SK-N-SH treated with all-trans-retinoic acid at 6 μM for 48 hours (cell line): Measurements from ENCODE around the gene LMAN2.

Experiments used
- ATAC-seq: fragments of 200-7000 bp; cut with Tn5 transposase; 3 replicates; pipeline ENCODE4 v1.9.1; 2020; ENCODE audit warnings: mild to moderate bottlenecking, moderate library complexity
- ARNTL ChIP-seq: fragments of 450-650 bp; formaldehyde crosslinking; IDR thresholded peaks from 2 replicates; pipeline ENCODE4 v1.5.0; 2020; ENCODE audit warnings: low read depth, mild to moderate bottlenecking, moderate library complexity, borderline replicate concordance
- BACH2 ChIP-seq: fragments of 250-450 bp; sonication (Bioruptor Pico); IDR thresholded peaks from 2 replicates; pipeline ENCODE4 v1.9.0; 2021; ENCODE audit warnings: mild to moderate bottlenecking, borderline replicate concordance
- CSDC2 ChIP-seq: fragments of 250-450 bp; sonication (Bioruptor Pico); IDR thresholded peaks from 2 replicates; pipeline ENCODE4 v1.5.0; 2020; ENCODE audit warnings: mild to moderate bottlenecking, moderate library complexity
- CSRNP3 ChIP-seq: fragments of 250-450 bp; sonication (Bioruptor Pico); IDR thresholded peaks from 2 replicates; pipeline ENCODE4 v1.5.1; 2021; ENCODE audit warnings: mild to moderate bottlenecking, moderate library complexity
- ESRRG ChIP-seq: fragments of 250-450 bp; sonication (Bioruptor Pico); IDR thresholded peaks from 2 replicates; pipeline ENCODE4 v1.6.1; 2021; ENCODE audit warnings: mild to moderate bottlenecking
- GLIS3 ChIP-seq: fragments of 250-450 bp; sonication (Bioruptor Pico); IDR thresholded peaks from 2 replicates; pipeline ENCODE4 v1.5.0; 2020; ENCODE audit warnings: mild to moderate bottlenecking, moderate library complexity
- PATZ1 ChIP-seq: fragments of 250-450 bp; sonication (Bioruptor Pico); IDR thresholded peaks from 2 replicates; pipeline ENCODE4 v1.8.0; 2020; ENCODE audit warnings: mild to moderate bottlenecking, moderate library complexity, borderline replicate concordance
- POU6F1 ChIP-seq: fragments of 250-450 bp; sonication (Bioruptor Pico); IDR thresholded peaks from 2 replicates; pipeline ENCODE4 v1.8.0; 2021; ENCODE audit warnings: low read depth, mild to moderate bottlenecking, moderate library complexity, borderline replicate concordance
- PPARA ChIP-seq: fragments of 250-450 bp; sonication (Bioruptor Pico); IDR thresholded peaks from 2 replicates; pipeline ENCODE4 v1.5.0; 2020; ENCODE audit warnings: mild to moderate bottlenecking, borderline replicate concordance
- SNAI2 ChIP-seq: fragments of 250-450 bp; sonication (Bioruptor Pico); IDR thresholded peaks from 2 replicates; pipeline ENCODE4 v1.5.0; 2020; ENCODE audit warnings: mild to moderate bottlenecking, moderate library complexity
- TCF4 ChIP-seq: fragments of 250-450 bp; sonication (Bioruptor Pico); IDR thresholded peaks from 2 replicates; pipeline ENCODE4 v1.8.0; 2021; ENCODE audit warnings: mild to moderate bottlenecking, moderate library complexity, borderline replicate concordance
- TOX ChIP-seq: fragments of 250-450 bp; sonication (Bioruptor Pico); IDR thresholded peaks from 2 replicates; pipeline ENCODE4 v1.8.0; 2021; ENCODE audit warnings: mild to moderate bottlenecking, moderate library complexity, borderline replicate concordance
- TSHZ2 ChIP-seq: fragments of 250-450 bp; sonication (Bioruptor Pico); IDR thresholded peaks from 2 replicates; pipeline ENCODE4 v1.5.0; 2020; ENCODE audit warnings: mild to moderate bottlenecking, moderate library complexity
- ZC3H10 ChIP-seq: fragments of 250-450 bp; sonication (Bioruptor Pico); IDR thresholded peaks from 2 replicates; pipeline ENCODE4 v1.5.1; 2021; ENCODE audit warnings: mild to moderate bottlenecking, moderate library complexity
- ZFP3 ChIP-seq: fragments of 250-450 bp; sonication (Bioruptor Pico); IDR thresholded peaks from 2 replicates; pipeline ENCODE4 v1.5.0; 2020; ENCODE audit warnings: mild to moderate bottlenecking, moderate library complexity
- ZFP30 ChIP-seq: fragments of 450-650 bp; formaldehyde crosslinking; IDR thresholded peaks from 2 replicates; pipeline ENCODE4 v1.5.0; 2022; ENCODE audit warnings: mild to moderate bottlenecking, moderate library complexity
- ZNF70 ChIP-seq: fragments of 450-650 bp; formaldehyde crosslinking; IDR thresholded peaks from 2 replicates; pipeline ENCODE4 v1.5.0; 2020; ENCODE audit warnings: mild to moderate bottlenecking, moderate library complexity
- ZNF8 ChIP-seq: fragments of 450-650 bp; formaldehyde crosslinking; IDR thresholded peaks from 2 replicates; pipeline ENCODE4 v1.5.0; 2020; ENCODE audit warnings: mild to moderate bottlenecking, moderate library complexity
- TF ChIP-seq, protein P1 (sequence below): fragments of 250-450 bp; sonication (Bioruptor Pico); IDR thresholded peaks from 2 replicates; pipeline ENCODE4 v1.5.1; 2020; ENCODE audit warnings: low read depth, mild to moderate bottlenecking, moderate library complexity

LMAN2 gene

GRCh38 chr5:177290816-177291596 lies 60.5 kb downstream of the LMAN2 start:
- TF ChIP-seq CSRNP3 (CRISPR knock-in tag) (no peak), ESRRG (CRISPR knock-in tag) (no peak), PATZ1 (CRISPR knock-in tag) (no peak), TSHZ2 (CRISPR knock-in tag) (no peak), ARNTL (CRISPR knock-in tag) (no peak)
- TF ChIP-seq, protein P1, sequence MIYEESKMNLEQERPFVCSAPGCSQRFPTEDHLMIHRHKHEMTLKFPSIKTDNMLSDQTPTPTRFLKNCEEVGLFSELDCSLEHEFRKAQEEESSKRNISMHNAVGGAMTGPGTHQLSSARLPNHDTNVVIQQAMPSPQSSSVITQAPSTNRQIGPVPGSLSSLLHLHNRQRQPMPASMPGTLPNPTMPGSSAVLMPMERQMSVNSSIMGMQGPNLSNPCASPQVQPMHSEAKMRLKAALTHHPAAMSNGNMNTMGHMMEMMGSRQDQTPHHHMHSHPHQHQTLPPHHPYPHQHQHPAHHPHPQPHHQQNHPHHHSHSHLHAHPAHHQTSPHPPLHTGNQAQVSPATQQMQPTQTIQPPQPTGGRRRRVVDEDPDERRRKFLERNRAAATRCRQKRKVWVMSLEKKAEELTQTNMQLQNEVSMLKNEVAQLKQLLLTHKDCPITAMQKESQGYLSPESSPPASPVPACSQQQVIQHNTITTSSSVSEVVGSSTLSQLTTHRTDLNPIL (CRISPR knock-in tag), result no peak
- no peak for ATAC-seq

DNA sequence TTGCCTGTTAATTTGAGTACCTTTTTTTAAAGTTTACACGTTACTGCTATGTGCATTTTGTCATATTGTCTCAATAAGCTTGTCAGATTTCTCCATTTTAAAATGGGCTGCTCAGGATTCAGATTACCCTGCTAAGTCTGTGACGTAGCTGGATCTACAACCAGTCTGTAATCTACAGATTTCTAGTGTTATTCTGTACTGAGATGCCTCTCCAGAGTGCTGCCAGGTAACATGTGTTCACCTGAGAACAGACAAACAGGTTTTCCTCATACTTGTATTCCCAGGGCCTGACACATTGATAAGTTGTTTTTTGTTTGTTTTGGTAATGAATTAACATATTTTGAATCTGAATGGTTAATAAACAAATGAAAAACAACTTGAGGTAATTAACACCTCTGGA lies 63.3 kb downstream of the LMAN2 start:
- ATAC-seq, result no peak
- no peak for TF ChIP-seq PPARA
- TF ChIP-seq TOX (CRISPR knock-in tag), result no peak
- no peak for TF ChIP-seq ZNF8
- TF ChIP-seq PATZ1 (CRISPR knock-in tag), result no peak
- TF ChIP-seq CSRNP3 (CRISPR knock-in tag), result no peak
- no peak for TF ChIP-seq GLIS3
- no peak for TF ChIP-seq BACH2
- TF ChIP-seq POU6F1, result no peak
- TF ChIP-seq TCF4 (CRISPR knock-in tag), result no peak
- no peak for TF ChIP-seq ZNF70 (CRISPR knock-in tag)
- TF ChIP-seq ZC3H10 (CRISPR knock-in tag), result no peak
- no peak for TF ChIP-seq SNAI2
- TF ChIP-seq CSDC2 (CRISPR knock-in tag), result no peak
- no peak for TF ChIP-seq TSHZ2 (CRISPR knock-in tag)
- TF ChIP-seq ARNTL (CRISPR knock-in tag), result no peak
- TF ChIP-seq ZFP3 (CRISPR knock-in tag), result no peak
- TF ChIP-seq, protein P1 (CRISPR knock-in tag), result no peak
- TF ChIP-seq ESRRG (CRISPR knock-in tag), result no peak
- TF ChIP-seq ZFP30 (CRISPR knock-in tag), result no peak
